Measurements from ENCODE around the gene PLXNB2. TPM values are rescaled to one million over a fixed set of nuclear protein-coding genes. Genes with fewer than 3 reads are reported as not detected.

PLXNB2 gene
- total and polyA plus RNA-seq, 11 donors = 35.1 to 139 (median 53.0) TPM

DNA sequence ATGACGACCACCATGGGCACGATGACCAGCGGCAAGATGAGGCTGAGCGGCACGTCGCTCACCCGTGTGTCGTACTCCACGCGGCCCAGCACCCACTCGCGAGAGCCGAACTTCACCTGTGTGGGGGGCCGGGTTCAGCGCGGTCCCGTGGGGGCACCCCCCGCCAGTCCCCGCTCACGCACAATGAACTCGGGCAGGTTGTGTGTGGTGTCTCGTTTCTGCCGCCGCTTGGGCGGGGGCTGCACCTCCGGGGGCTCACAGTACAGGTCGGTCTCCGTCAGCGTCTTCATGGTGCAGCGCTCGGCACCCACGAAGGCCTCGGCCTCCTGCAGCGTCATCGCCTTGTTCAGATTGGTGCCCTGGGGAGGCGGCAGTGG is 26.1 kb downstream of the PLXNB2 start:
- H3K27ac ChIP-seq = peak overlapping the region in 6 of 12 donors; percentile 7 to 50 (median 36)
- DNase-seq (no peak), ATAC-seq (no peak)
- H3K4me3 ChIP-seq = no peak overlapping the region
- 93 to 98% (median 96%) methylated on average over 8 to 36 of the region's 36 CpGs for WGBS, 4 donors
- intact Hi-C loops (cut with DNase I) = no loop called here
- no peaks in the 10 kb centered on the region for H3K27me3 ChIP-seq
- peaks cover 0 to 15% (median 1%) of the 10 kb centered on the region in 12 donors for H3K4me1 ChIP-seq
- H3K9me3 ChIP-seq = no peaks in the 10 kb centered on the region
- TF ChIP-seq POLR2A (IDR thresholded peaks at IDR 0.05) (no peak), CTCF (IDR thresholded peaks at IDR 0.05) (no peak)
- H3K36me3 ChIP-seq = peaks cover 0 to 95% (median 90%) of the 10 kb centered on the region in 9 donors

- 94 to 96% (median 95%) methylated on average over 31 to 47 of the region's 47 CpGs for WGBS, 4 donors
- H3K4me1 ChIP-seq = peaks cover 0 to 15% (median 1%) of the 10 kb centered on the region in 12 donors
- peaks cover 0 to 94% (median 88%) of the 10 kb centered on the region in 9 donors for H3K36me3 ChIP-seq
- no peak for TF ChIP-seq CTCF (IDR thresholded peaks at IDR 0.05)
- TF ChIP-seq POLR2A (IDR thresholded peaks at IDR 0.05) = no peak
- H3K27ac ChIP-seq = no peak overlapping the region
- H3K9me3 ChIP-seq = no peaks in the 10 kb centered on the region
- DNase-seq (no peak), ATAC-seq (no peak)
- intact Hi-C loops (cut with DNase I) = no loop called here
- no peak overlapping the region for H3K4me3 ChIP-seq
- H3K27me3 ChIP-seq = no peaks in the 10 kb centered on the region
Observed at GRCh38 chr22:50280708-50281383, 26.6 kb downstream of the PLXNB2 start.

DNA sequence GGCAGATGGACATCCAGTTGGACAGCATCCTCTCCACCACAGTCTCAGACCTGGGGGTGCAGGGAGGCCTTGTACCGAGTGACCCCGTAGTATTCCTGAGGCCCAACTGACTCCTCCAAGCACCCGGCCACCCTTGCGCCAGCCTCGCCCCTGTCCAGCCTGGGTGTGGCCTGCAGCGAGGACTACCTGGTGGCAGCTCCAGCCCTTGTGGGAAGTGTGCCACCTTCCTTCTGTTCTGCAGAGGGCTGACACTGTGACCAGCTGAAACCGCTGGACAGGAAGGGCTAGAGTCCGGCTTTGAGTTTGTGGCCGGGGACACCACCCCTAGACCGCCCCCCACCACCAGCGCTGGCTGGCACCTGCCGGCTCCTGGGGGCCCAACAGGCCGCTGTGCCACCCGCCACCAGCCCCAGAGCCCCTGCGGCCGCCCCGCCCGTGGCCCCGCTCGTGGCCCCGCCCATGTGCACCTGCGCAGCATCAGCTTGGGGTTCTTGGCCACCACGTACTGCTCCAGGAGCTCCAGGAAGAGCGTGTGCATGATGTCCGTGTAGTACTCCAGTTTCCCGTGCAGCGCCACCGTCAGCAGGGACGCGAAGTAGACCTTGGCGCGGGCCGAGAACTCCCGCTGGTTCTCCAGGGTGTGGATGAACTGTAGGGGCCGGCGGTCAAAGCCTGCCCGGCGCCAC is 27.3 kb downstream of the PLXNB2 start:
- no peaks in the 10 kb centered on the region for H3K27me3 ChIP-seq
- intact Hi-C loops (cut with DNase I) = no loop called here
- peaks cover 0 to 98% (median 92%) of the 10 kb centered on the region in 9 donors for H3K36me3 ChIP-seq
- no peaks in the 10 kb centered on the region for H3K9me3 ChIP-seq
- 92 to 96% (median 95%) methylated on average over 31 to 38 of the region's 38 CpGs for WGBS, 4 donors
- TF ChIP-seq POLR2A (IDR thresholded peaks at IDR 0.05) = no peak
- no peak for TF ChIP-seq CTCF (IDR thresholded peaks at IDR 0.05)
- H3K27ac ChIP-seq = no peak overlapping the region
- DNase-seq (no peak), ATAC-seq (no peak)
- H3K4me1 ChIP-seq = peaks cover 0 to 15% (median 1%) of the 10 kb centered on the region in 12 donors
- no peak overlapping the region for H3K4me3 ChIP-seq

DNA sequence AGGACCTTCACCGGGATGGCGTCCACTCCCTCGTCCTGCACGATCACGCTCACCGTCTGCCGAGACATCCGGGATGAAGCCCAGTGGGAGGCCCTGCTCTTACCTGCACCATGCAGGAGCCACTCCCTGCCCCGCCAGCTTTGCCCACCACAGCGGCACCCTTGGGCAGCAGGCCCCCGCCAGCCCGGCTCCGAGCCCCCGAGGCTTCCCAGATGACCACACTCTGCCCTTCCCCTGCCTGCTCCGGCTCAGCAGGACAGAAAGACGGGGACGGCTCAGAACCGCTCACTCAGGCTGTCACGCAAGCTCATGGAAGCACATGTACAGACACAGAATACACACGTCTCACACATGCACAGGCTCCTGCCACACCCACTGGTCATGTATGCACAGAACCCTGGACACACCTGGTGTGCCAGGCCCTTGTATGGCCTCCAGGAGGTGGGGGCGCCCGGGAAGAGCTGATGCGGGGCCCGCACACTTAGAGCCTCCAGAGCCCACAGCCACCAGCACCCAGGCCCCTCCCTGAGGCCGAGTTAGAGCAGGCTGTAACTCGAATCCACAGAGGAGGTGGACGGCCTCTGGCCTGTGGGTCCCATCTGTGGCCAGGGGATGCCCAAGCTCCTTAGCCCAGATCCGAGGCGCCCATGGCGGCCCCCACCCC is 28.4 kb downstream of the PLXNB2 start:
- TF ChIP-seq POLR2A (IDR thresholded peaks at IDR 0.05) = no peak
- no peak for TF ChIP-seq CTCF (IDR thresholded peaks at IDR 0.05)
- Histone ChIP-seq H3K9me3 (no peaks in the 10 kb centered on the region), H3K27me3 (no peaks in the 10 kb centered on the region), H3K4me3 (no peak overlapping the region), H3K4me1 (peaks cover 0 to 17% (median 2%) of the 10 kb centered on the region in 12 donors), H3K36me3 (peaks cover 0 to 93% (median 87%) of the 10 kb centered on the region in 9 donors), H3K27ac (no peak overlapping the region)
- DNase-seq = no peak
- intact Hi-C loops (cut with DNase I) = loop anchor here in 4 of 10 donors (5.0 kb wide), 1 partner anchor 48 kb away; the partner anchor contains the start of gene DENND6B (in 4 of the 4)
- ATAC-seq = no peak
- WGBS, 4 donors = 91 to 95% (median 92%) methylated on average over 18 to 30 of the region's 30 CpGs

Measured in heart left ventricle (tissue), 16 donors.